ENCODE measurements around the gene ANGPT4.

- TF ChIP-seq POLR2A (IDR thresholded peaks at IDR 0.05) (no peak), CTCF (IDR thresholded peaks at IDR 0.05 in 4 of 5, conservative IDR thresholded peaks at IDR 0.05 in 1 of 5) (no peak)
These were observed 6.5 kb downstream of the ANGPT4 start for GRCh38 chr20:909641-910040.

Measured in gastrocnemius medialis (tissue), 4 donors.